ENCODE measurements around the gene TMEM106C. TPM values are rescaled to one million over a fixed set of nuclear protein-coding genes. Genes with fewer than 3 reads are reported as not detected.

Gene TMEM106C
- polyA plus RNA-seq, 1 donor (not counting 4 experiments of a cell fraction or from before 2014, with no cell fraction given), result 134 TPM

- Histone ChIP-seq H3K9me3 (ENCODE audit: control insufficient read depth, low read depth, low read length) (no peaks in the 10 kb centered on the region), H3K79me2 (ENCODE audit: control insufficient read depth, insufficient read depth, low read length) (no peaks in the 10 kb centered on the region), H2AFZ (ENCODE audit: control insufficient read depth, low read length) (no peak overlapping the region), H3K27ac (ENCODE audit: control insufficient read depth, insufficient read depth, low read length) (no peak overlapping the region), H4K20me1 (ENCODE audit: control insufficient read depth, extremely low read depth, insufficient read depth, low read length) (no peaks in the 10 kb centered on the region), H3K4me3 (ENCODE audit: control insufficient read depth in 2 of 3, extremely low read depth in 1 of 3, insufficient read depth in 2 of 3, low read depth in 1 of 3, low read length in 3 of 3) (no peak overlapping the region), H3K9ac (ENCODE audit: control insufficient read depth, extremely low read depth, insufficient read depth, low read length) (no peak overlapping the region), H3K36me3 (ENCODE audit: control insufficient read depth in 2 of 2, extremely low read depth in 1 of 2, insufficient read depth in 2 of 2, low read length in 2 of 2) (no peaks in the 10 kb centered on the region), H3K4me2 (ENCODE audit: control insufficient read depth, extremely low read depth, insufficient read depth, low read depth, low read length) (no peak overlapping the region), H3K9me1 (ENCODE audit: control insufficient read depth, extremely low read depth, insufficient read depth, low read length) (no peaks in the 10 kb centered on the region), H3K27me3 (ENCODE audit: control insufficient read depth, extremely low read depth, insufficient read depth, low read length) (peaks cover 18% of the 10 kb centered on the region), H3K4me1 (ENCODE audit: control insufficient read depth, extremely low read depth, insufficient read depth, low read length) (no peaks in the 10 kb centered on the region)
- TF ChIP-seq EZH2 (IDR thresholded peaks at IDR 0.05; ENCODE audit: low read length), result no peak
- no peak for TF ChIP-seq CTCF (optimal IDR thresholded peaks at IDR 0.05 in 1 of 3, IDR thresholded peaks at IDR 0.05 in 1 of 3, conservative IDR thresholded peaks at IDR 0.05 in 1 of 3; ENCODE audit: extremely low read depth in 1 of 3, insufficient read depth in 2 of 3, low read length in 3 of 3)
- DNase-seq (ENCODE audit: low read depth, low spot score) (no peak), FAIRE-seq (no peak)
- dilution Hi-C loops (cut with MboI; ENCODE audit: extremely low pct_ligation_motif_present, low sequenced_read_pairs), result no loop called here
These were observed 51.7 kb downstream of the TMEM106C start for GRCh38 chr12:48015129-48015528.

GRCh38 chr12:48015954-48016353 lies 52.6 kb downstream of the TMEM106C start:
- H3K9me3 ChIP-seq (ENCODE audit: control insufficient read depth, low read depth, low read length), result no peaks in the 10 kb centered on the region
- no peak for DNase-seq (ENCODE audit: low read depth, low spot score)
- no peak overlapping the region for H2AFZ ChIP-seq (ENCODE audit: control insufficient read depth, low read length)
- no peaks in the 10 kb centered on the region for H3K9me1 ChIP-seq (ENCODE audit: control insufficient read depth, extremely low read depth, insufficient read depth, low read length)
- no peaks in the 10 kb centered on the region for H4K20me1 ChIP-seq (ENCODE audit: control insufficient read depth, extremely low read depth, insufficient read depth, low read length)
- no peak overlapping the region for H3K4me3 ChIP-seq (ENCODE audit: control insufficient read depth in 2 of 3, extremely low read depth in 1 of 3, insufficient read depth in 2 of 3, low read depth in 1 of 3, low read length in 3 of 3)
- H3K4me2 ChIP-seq (ENCODE audit: control insufficient read depth, extremely low read depth, insufficient read depth, low read depth, low read length), result no peak overlapping the region
- no peaks in the 10 kb centered on the region for H3K36me3 ChIP-seq (ENCODE audit: control insufficient read depth in 2 of 2, extremely low read depth in 1 of 2, insufficient read depth in 2 of 2, low read length in 2 of 2)
- no peak overlapping the region for H3K9ac ChIP-seq (ENCODE audit: control insufficient read depth, extremely low read depth, insufficient read depth, low read length)
- no peak for FAIRE-seq
- dilution Hi-C loops (cut with MboI; ENCODE audit: extremely low pct_ligation_motif_present, low sequenced_read_pairs), result no loop called here
- no peak for TF ChIP-seq EZH2 (IDR thresholded peaks at IDR 0.05; ENCODE audit: low read length)
- TF ChIP-seq CTCF (optimal IDR thresholded peaks at IDR 0.05 in 1 of 3, IDR thresholded peaks at IDR 0.05 in 1 of 3, conservative IDR thresholded peaks at IDR 0.05 in 1 of 3; ENCODE audit: extremely low read depth in 1 of 3, insufficient read depth in 2 of 3, low read length in 3 of 3), result no peak
- H3K27me3 ChIP-seq (ENCODE audit: control insufficient read depth, extremely low read depth, insufficient read depth, low read length), result peaks cover 18% of the 10 kb centered on the region
- H3K79me2 ChIP-seq (ENCODE audit: control insufficient read depth, insufficient read depth, low read length), result no peaks in the 10 kb centered on the region
- no peaks in the 10 kb centered on the region for H3K4me1 ChIP-seq (ENCODE audit: control insufficient read depth, extremely low read depth, insufficient read depth, low read length)
- no peak overlapping the region for H3K27ac ChIP-seq (ENCODE audit: control insufficient read depth, insufficient read depth, low read length)

All from keratinocyte (primary cell).